HG02798 (cell line): ENCODE data around the gene PRND.
A peak's percentile ranks its signal among the peaks of the same experiment; 100 is the strongest.
"Not testable (repeated sequence)": the region's sequence is repeated elsewhere in the genome, so short reads cannot be mapped to it uniquely, and the experiment has no call there.

Experiments
- ATAC-seq: cut with Tn5 transposase; IDR thresholded peaks from one replicate; pipeline ENCODE4 v1.9.1; 2021; ENCODE audit warnings: mild to moderate bottlenecking; ENCODE audit not compliant: unreplicated experiment, poor library complexity

The PRND gene

GRCh38 chr20:4729265-4729664 lies 7.6 kb downstream of the PRND start:
- ATAC-seq = no peak

- no peak for ATAC-seq
Measured at GRCh38 chr20:4730780-4731179, 9.1 kb downstream of the PRND start.

- ATAC-seq = no peak
Measured at GRCh38 chr20:4736875-4737274, 15.2 kb downstream of the PRND start.

GRCh38 chr20:4737857-4738627 lies 16.3 kb downstream of the PRND start:
- ATAC-seq = no peak

DNA sequence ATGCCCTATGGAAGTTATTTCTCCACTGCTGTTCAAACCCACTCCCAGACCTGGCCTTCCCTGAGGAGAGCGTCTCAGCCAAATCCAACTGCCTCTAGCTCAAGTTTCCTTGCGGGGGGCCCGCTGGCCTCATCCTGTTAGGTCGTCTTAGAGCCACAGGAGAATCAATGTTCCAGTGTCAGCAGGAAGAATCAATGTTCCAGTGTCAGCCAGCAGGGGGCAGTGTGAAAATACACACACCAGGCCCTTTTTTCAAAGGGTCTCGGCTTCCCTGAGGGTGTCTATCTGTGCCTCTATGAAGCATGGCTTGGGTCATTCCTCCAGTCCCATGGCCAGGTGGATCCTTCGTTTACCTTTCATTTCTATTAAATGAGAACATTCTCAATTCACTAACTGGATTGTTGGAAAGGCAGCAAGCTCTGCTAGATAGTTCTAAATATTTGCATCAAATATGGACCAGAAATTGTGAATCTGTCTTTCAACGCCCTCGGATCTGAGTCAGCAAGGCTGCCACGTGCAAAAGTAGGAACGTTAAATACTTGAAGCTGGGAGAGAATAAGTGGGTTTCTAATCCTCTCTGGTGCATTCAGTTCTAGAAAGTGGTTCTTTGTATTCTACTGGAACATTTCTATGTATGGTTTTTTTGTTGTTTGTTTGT lies 19.2 kb downstream of the PRND start:
- ATAC-seq = peak; percentile 40

GRCh38 chr20:4748847-4749246 lies 27.1 kb downstream of the PRND start:
- no peak for ATAC-seq

- no peak for ATAC-seq
Measured at GRCh38 chr20:4749326-4749725, 27.6 kb downstream of the PRND start.

DNA sequence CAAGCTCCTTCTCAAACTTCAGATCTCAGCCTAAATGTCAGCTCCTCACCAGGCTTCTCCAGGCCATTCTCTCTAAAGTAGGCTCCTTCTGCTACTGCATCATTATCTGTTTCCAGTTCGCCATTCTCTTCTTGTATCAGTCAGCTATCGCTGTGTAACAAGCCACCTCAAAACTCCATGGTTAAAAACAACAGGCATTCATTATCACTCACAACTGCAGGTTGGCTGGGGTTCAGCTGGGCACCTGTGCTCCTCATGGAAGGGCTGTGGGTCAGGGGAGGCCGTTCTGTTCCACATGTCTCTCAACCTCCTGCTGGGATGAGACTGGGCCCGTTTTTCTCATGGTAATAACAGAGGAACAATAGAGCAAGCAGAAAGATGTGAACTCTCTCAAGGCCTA lies 28.7 kb downstream of the PRND start:
- ATAC-seq = no peak

DNA sequence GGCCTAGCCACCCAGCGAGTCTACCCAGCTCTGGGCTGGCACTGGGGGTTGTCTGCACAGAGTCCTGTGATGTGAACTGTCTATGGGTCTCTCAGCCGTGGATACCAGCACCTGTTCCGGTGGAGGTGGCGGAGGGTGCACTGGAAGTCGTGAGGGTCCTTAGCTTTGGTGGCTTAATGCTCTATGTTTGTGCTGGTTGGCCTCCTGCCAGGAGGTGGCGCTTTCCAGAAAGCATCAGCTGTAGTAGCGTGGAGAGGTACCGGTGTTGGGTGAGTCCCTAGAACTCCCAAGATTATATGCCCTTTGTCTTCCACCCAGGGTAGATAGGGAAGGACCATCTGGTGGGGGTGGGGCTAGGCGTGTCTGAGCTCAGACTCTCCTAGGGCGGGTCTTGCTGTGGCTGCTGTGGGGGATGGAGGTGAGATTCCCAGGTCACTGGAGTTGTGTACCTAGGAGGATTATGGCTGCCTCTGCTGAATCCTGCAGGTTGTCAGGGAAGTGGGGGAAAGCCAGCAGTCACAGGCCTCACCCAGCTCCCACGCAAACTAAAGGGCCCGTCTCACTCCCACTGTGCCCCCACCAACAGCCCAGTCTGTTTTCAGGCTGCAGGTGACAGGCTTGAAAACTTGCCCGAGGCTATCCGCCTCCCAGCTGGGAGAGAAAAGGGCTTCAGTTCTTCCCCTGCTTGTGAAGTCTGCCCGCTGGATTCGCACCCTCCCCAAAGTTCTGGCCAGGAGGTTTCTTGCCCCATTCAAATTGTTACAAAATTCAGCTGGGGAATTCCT lies 37.6 kb downstream of the PRND start:
- not testable (repeated sequence) for ATAC-seq

DNA sequence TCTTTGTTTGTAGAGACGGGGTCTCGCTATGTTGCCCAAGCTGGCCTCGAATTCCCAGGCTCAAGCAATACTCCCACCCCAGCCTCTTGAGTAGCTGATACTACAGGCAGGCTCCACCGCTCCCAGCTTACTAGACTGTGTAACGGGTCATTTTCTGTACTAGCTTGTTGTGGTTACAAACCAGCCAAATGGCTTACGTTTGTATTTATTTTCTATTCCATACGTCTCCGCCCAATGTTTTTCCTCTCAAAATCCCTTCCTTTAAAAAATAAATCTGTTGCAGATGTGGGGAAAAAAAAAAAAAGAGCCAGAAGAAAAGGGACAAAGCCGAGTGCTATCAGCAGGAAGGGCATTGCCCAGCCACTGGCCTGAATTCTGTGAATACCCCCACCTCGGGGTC lies 41.6 kb downstream of the PRND start:
- ATAC-seq = no peak

- no peak for ATAC-seq
Measured at GRCh38 chr20:4763723-4764510, 42.2 kb downstream of the PRND start.

GRCh38 chr20:4764805-4765204 lies 43.1 kb downstream of the PRND start:
- ATAC-seq = no peak

- no peak for ATAC-seq
Measured at GRCh38 chr20:4765681-4766080, 44.0 kb downstream of the PRND start.

DNA sequence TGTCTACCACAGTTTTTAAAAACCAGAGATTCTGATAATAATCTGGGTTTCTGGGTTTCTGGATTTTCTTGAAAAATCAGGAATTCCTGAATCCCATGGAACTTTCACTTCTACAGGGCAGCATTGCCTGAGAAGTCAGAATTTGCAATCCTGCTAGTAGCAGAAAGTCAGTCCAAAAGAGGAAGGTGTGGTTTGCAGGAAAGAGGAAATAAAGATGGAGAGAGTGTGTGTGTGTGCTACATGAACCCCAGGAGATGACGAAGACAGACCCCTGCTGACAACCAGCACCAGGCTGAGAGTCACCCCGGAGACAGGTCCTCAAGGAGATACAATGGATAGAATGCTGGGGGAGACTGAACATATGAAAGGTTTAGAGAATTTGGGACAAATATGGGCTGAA lies 44.9 kb downstream of the PRND start:
- ATAC-seq = no peak

DNA sequence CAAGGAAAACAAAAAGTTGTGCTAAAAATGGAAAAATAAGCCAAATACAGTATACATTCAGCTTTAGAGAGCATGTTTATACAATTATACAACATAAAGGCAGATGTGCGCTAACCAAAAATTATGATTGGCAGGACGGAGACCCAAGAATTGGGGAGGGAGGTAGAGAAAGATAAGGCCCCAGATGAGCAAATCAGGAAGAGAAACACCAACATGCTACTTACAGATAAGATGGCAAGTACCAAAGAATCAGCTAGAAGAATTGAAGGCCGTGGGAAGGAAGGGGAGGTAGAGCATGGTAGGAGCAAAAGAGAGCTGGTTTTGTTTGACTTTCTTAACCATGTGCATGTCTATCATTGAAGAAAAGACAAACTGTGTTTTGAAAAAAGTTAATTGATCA lies 45.4 kb downstream of the PRND start:
- ATAC-seq = no peak

GRCh38 chr20:4769328-4769727 lies 47.6 kb downstream of the PRND start:
- no peak for ATAC-seq

DNA sequence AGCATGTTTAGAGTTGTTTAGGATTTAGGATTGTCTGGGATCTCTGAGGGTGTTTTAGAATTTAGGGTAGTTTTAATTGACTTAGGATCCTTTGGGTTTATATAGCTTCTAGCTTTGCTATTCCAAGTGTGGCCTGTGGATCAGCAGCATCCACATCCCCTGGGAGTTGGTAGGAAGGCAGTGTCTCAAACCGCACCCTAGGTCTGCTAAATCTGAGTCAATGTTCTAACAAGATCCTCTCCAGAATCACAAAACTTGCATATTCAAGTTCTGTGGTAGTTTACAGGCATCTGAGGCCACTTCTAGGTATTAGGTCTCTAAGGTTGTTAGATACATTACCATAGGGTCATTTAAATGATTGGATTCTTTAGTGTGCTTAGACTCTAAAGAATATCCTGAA lies 48.3 kb downstream of the PRND start:
- no peak for ATAC-seq

DNA sequence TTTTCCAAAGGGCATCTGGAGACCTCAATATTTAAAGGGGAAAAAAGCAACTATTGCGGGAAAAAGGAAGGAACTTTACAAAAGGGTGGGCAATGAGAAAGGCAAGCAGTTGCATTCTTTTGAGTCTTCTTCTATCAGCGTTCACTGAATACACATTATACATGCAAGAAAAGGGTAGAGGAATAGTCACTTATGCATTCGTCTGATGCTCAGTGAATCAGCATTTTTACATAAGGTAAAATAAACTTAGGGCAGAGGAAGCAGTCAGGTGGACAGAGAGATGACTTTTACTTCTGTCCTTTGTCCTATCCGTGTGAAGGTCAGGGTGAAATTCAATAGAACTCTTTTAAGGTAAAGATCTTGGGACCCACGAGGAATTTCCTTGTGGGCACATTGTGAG lies 49.3 kb downstream of the PRND start:
- no peak for ATAC-seq

DNA sequence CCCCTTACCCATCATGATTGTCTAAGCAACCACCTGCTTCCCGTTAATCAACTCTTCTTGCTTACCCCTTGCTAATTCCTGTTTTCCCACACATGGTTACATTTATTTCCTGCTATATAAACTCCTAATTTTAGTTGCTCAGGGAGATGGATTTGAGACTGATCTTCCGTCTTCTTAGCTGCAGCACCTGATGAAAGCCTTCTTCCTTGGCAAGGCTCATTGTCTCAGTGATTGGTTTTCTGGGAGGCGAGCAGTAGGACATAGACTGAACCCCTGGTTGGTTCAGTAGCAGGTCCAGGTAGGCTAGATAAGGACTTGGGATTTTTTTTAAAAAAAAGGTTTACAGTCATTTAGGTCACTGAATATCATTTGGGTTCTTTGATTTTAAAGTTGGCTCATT lies 50.4 kb downstream of the PRND start:
- ATAC-seq = no peak

GRCh38 chr20:4773014-4773413 lies 51.3 kb downstream of the PRND start:
- ATAC-seq = not testable (repeated sequence)

DNA sequence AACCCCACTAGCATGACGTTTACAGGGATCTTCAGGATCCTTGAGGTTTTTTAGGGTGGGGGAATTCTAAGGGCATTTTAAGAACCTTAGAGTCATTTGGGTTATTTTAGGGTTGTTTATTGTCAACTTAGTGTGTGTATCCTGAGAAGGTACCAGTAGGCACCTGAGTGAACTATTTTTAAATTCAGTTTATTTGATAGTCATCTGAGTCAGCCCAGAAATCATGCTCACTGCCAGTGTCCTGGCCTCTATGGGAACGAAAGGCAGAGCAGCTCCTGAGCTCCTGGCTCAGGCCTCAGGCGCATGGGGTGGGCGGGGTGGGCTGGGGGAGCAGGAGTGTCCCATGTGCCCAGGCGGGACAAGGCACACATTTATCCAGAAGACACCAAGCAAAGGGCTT lies 52.0 kb downstream of the PRND start:
- no peak for ATAC-seq
